NCI-H2227 (cell line): Measurements from ENCODE around the gene PDE6D.

Source experiments
- DNase-seq: peaks from one replicate; lab custom pipeline; 2025; ENCODE audit not compliant: unreplicated experiment; lab: John Stamatoyannopoulos, UW

The PDE6D gene

GRCh38 chr2:231685349-231686191 lies 95.5 kb downstream of the PDE6D start:
- no peak for DNase-seq

GRCh38 chr2:231684314-231685223 lies 96.5 kb downstream of the PDE6D start:
- no peak for DNase-seq

- no peak for DNase-seq
Measured at GRCh38 chr2:231683292-231684235, 97.5 kb downstream of the PDE6D start.

GRCh38 chr2:231682603-231683291 lies 98.3 kb downstream of the PDE6D start:
- no peak for DNase-seq
